ENCODE measurements around the gene ETFA.
"Not testable (repeated sequence)": the region's sequence is repeated elsewhere in the genome, so short reads cannot be mapped to it uniquely, and the experiment has no call there.

The ETFA gene

GRCh38 chr15:76270876-76271275 is 40.4 kb downstream of the ETFA start:
- DNase-seq: no peak

- no peak for DNase-seq
Measured at GRCh38 chr15:76267077-76267476, 44.2 kb downstream of the ETFA start.

GRCh38 chr15:76265769-76266168 is 45.5 kb downstream of the ETFA start:
- DNase-seq: not testable (repeated sequence)

GRCh38 chr15:76260246-76260938 is 50.9 kb downstream of the ETFA start:
- no peak for DNase-seq

GRCh38 chr15:76259392-76259791 is 51.9 kb downstream of the ETFA start:
- DNase-seq: no peak

GRCh38 chr15:76258460-76258859 is 52.8 kb downstream of the ETFA start:
- no peak for DNase-seq

- DNase-seq: no peak
Measured at GRCh38 chr15:76253691-76254473, 57.4 kb downstream of the ETFA start.

- no peak for DNase-seq
Measured at GRCh38 chr15:76252249-76252648, 59.0 kb downstream of the ETFA start.

- DNase-seq: no peak
Measured at GRCh38 chr15:76251717-76252116, 59.6 kb downstream of the ETFA start.

GRCh38 chr15:76245072-76245610 is 66.1 kb downstream of the ETFA start:
- no peak for DNase-seq

- no peak for DNase-seq
Measured at GRCh38 chr15:76239786-76240185, 71.5 kb downstream of the ETFA start.

- DNase-seq: no peak
Measured at GRCh38 chr15:76236350-76236749, 74.9 kb downstream of the ETFA start.

- DNase-seq: no peak
Measured at GRCh38 chr15:76235186-76235826, 76.0 kb downstream of the ETFA start.

- no peak for DNase-seq
Measured at GRCh38 chr15:76234337-76234889, 76.9 kb downstream of the ETFA start.

GRCh38 chr15:76233921-76234320 is 77.3 kb downstream of the ETFA start:
- no peak for DNase-seq

GRCh38 chr15:76229266-76229665 is 82.0 kb downstream of the ETFA start:
- no peak for DNase-seq

- DNase-seq: no peak
Measured at GRCh38 chr15:76223521-76223920, 87.7 kb downstream of the ETFA start.

- DNase-seq: no peak
Measured at GRCh38 chr15:76222159-76222558, 89.1 kb downstream of the ETFA start.

GRCh38 chr15:76221085-76221767 is 90.0 kb downstream of the ETFA start:
- no peak for DNase-seq

GRCh38 chr15:76217882-76218217 is 93.4 kb downstream of the ETFA start:
- no peak for DNase-seq

- no peak for DNase-seq
Measured at GRCh38 chr15:76217029-76217881, 94.0 kb downstream of the ETFA start.

- no peak for DNase-seq
Measured at GRCh38 chr15:76215634-76216033, 95.6 kb downstream of the ETFA start.

Measured in activated CD4-positive, alpha-beta T cell treated with anti-CD3 and anti-CD28 coated beads for 48 hours (primary cell).